Astrocyte of the spinal cord (primary cell): ENCODE data around the gene ZNF618.

Experiments used
- DNase-seq: peaks from one replicate; pipeline ENCODE4 v3.0.0; 2011; ENCODE audit warnings: low read depth, low spot score
- H3K4me3 ChIP-seq: 2 replicates; pipeline ENCODE4 v1.5.1; 2011; ENCODE audit warnings: low read depth, mild to moderate bottlenecking, low read length, moderate library complexity
- CTCF ChIP-seq: IDR thresholded peaks from 2 replicates; pipeline ENCODE4 v1.5.1; 2012; ENCODE audit warnings: low read depth, mild to moderate bottlenecking, low read length, inconsistent platforms
- in situ Hi-C: cut with HindIII; loops from 2 replicates; pipeline ENCODE4 v1.10.0; 2017; ENCODE audit warnings: low sequenced_read_pairs

The ZNF618 gene

DNA sequence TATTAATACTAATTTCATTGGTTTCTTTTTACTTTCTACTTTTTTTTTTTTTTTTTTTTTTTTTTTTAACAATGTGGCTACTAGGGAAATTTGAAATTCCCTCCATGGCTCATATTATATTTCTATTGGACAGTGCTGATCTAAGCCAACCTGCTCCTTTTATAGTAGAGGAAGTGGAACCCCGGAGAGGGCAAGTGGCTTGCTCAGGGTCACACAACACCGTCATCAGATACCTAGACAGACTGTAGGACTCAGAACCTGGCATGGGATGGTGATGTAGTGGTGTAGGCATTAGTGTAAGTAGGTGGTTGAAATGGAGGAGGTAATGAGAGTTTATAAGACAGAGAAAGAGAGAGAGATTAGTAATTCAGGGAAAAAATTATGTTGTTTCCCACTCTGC lies 10.8 kb downstream of the ZNF618 start:
- TF ChIP-seq CTCF = no peak
- no peak overlapping the region for H3K4me3 ChIP-seq
- DNase-seq = peak; percentile 31
- in situ Hi-C loops = no loop called here

GRCh38 chr9:113887436-113887835 lies 11.3 kb downstream of the ZNF618 start:
- in situ Hi-C loops = no loop called here
- DNase-seq = no peak
- no peak for TF ChIP-seq CTCF
- H3K4me3 ChIP-seq = no peak overlapping the region

- TF ChIP-seq CTCF = no peak
- in situ Hi-C loops = no loop called here
- DNase-seq = no peak
- H3K4me3 ChIP-seq = no peak overlapping the region
Observed at GRCh38 chr9:113888336-113888735, 12.2 kb downstream of the ZNF618 start.

DNA sequence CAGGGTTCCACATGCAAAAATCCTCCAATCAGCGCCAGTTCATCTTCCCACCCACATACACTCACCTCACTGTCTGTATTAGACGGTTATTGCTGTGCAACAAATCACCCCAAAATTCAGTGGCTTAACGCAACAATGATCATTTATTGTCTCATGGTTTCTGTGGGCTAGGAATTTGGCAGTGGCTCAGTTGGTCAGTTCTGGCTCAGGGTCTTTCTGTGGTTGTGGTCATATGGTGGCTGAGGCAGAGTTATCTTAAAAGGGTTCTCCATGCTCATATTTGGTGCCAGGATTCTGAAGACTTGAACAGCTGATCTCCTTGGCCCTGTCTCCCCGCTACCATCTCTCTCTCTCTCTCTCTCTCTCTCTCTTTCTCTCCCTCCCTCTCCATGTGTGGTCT lies 12.9 kb downstream of the ZNF618 start:
- DNase-seq = peak; percentile 29
- TF ChIP-seq CTCF = no peak
- no peak overlapping the region for H3K4me3 ChIP-seq
- in situ Hi-C loops = no loop called here

DNA sequence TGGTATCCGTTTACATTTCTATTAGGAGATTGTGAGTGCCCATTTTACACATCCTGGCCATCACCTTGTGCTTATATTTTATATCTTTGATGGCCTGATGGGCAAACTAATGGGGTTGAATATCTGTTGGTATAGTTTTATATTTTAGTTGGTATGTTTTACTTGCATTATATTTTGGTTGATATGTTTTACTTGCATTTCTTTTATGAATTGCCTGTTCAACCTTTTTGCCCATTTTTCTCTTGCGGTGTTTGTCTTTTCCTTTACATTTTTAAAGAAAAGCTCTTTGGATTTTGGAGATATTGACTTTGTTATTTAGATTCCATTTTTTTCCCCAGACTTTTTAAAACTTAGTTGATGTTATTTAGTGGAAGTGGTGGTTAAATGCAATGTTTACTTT lies 14.6 kb downstream of the ZNF618 start:
- TF ChIP-seq CTCF = no peak
- DNase-seq = no peak
- in situ Hi-C loops = no loop called here
- no peak overlapping the region for H3K4me3 ChIP-seq

- DNase-seq = no peak
- H3K4me3 ChIP-seq = no peak overlapping the region
- TF ChIP-seq CTCF = no peak
- in situ Hi-C loops = no loop called here
Observed at GRCh38 chr9:113892861-113893491, 16.9 kb downstream of the ZNF618 start.

GRCh38 chr9:113894166-113894565 lies 18.1 kb downstream of the ZNF618 start:
- in situ Hi-C loops = no loop called here
- no peak for DNase-seq
- TF ChIP-seq CTCF = no peak
- H3K4me3 ChIP-seq = no peak overlapping the region
